Inflammatory macrophage (primary cell): ENCODE data around the gene TIMP1.
"Not testable (repeated sequence)": the region's sequence is repeated elsewhere in the genome, so short reads cannot be mapped to it uniquely, and the experiment has no call there.

Experiments
- DNase-seq, 2 donors: peaks; one replicate each; pipeline ENCODE4 v3.0.0-alpha.2; 2020 to 2022

The TIMP1 gene

DNA sequence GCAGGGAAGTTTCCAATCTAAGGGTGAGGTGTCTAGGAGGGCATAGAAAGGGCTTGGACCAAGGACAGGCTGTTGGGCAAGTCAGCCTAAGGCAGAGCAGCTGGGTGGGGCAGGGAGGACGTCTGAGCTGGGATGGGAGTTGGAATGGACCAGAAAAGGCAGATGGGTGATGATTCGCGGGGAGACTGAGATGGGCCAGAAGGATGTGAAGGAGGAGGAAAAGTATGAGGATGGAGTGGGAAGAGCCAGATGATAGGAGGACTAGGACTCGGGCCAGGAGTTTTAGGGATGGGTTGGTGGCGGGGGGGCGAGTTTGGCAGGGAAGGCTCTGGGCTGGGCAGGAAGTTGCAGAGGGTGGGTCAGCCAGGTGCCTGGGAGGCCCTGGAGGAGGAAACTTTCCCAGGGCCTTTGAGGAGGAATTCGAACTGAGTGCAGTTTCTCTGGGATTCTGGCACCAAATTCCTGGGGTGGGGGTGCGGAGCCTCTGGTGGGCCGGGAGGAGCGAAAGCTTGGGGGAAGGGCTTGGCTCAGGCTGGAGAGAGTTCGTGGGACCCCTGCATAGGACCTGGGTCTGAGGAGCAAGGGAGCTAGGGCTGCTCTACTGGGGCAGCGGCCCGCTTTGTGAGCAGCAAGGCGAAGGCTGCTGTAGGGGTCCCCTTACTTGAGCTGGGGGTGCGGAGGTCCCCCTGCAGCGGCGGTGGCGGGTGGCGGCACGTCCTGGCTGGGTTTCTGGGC, 8.7 kb upstream of the TIMP1 start:
- DNase-seq: no peak

DNA sequence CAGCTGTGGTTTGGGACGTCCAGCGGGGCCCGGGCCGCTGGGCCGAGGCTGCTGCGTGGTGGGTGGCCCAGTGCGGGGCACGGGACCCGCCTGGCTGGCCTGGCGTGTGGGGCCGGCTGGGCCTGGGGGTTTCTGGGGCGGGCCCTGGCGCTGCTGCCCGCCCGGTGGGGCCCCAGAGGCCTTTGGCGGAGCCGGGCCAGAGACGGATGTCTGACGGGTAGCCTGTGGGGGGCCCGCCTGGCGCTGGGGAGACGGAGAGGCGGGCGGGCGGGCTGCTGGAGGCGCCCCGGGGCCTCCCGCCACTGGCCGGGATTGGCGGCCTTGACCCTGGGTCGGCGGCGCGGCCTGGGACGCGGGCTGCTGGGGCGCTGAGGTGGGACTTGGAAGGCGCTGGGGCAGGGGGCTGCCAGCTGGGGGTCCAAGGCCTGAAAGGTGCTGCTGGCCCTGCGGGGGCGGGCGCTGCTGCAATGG, 8.1 kb upstream of the TIMP1 start:
- DNase-seq: no peak

DNA sequence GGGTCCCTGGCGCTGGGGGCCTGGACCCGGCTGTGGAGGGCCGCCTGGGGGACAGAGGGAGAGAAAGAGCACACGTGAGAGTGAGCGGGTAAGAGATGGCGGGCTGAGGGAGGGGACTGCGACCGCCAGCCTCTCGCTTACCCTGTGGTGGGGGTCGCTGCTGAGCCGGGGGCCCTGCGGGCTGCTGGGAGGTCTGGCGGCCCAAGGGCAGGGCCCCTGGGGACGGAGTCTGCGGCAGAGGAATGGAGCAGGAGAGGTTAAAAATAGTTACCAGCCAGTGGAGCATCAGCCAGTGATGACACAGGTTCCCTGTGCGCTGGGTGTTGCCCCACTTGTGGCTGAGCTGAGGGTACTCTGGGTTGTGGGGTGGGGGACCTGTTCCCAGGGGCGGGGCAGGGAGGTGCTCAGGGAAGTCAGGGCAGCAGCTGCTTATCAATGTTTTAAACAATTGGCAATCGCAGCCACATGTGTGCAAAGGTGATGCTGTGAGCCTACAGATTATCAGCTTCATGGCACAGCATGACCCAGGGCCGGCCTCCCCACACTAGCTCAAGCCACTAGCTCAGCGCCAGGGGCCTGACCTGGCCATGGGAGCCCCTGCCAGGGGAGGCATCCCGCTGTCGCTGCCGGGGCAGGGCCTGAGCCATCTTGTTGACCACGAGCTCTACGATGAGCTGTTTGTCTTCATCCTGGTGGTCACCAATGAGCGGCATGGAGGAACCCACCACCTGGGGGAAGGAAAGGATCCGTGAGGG, 7.5 kb upstream of the TIMP1 start:
- DNase-seq: no peak

DNA sequence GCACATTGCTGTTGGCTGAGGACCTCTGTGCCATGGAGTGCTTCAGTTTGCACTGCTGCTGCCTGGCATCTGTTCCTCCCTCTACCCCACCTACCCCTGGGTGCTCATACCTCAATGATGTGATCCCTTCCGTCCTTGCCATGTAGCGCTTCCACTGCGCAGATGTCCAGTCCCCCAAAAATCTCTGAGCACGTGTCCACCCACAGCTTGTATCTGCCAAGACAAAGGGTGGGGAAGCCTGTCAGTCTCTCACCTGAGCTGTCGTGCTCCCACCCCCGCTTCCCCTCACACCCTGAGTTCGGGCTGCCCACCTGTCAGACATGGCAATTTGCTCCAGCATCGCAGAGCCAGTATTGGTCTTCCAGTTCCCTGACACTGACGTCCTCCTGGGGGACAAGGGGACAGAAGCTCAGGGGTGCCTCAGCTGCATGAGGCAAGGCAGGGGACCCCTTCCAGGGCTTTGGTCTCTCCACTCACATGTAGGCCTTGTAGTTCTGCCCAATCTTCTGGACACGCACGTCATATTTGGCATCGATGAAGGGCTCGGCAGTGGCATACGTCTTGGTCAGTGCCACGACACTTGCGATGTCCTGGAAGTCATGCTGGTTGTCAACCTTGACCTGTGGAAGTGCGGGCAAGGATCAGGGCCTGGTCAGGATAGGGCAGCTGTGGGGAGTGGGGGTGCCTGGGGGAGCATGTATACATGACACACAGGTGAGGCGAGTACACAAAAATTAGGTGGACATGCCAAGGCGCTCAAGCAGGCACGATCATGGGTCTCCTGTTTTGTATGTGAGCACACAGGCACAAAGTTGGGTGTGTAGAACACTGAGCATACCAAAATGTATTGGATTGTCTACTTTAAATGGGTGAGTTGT, 6.0 kb upstream of the TIMP1 start:
- DNase-seq: no peak

DNA sequence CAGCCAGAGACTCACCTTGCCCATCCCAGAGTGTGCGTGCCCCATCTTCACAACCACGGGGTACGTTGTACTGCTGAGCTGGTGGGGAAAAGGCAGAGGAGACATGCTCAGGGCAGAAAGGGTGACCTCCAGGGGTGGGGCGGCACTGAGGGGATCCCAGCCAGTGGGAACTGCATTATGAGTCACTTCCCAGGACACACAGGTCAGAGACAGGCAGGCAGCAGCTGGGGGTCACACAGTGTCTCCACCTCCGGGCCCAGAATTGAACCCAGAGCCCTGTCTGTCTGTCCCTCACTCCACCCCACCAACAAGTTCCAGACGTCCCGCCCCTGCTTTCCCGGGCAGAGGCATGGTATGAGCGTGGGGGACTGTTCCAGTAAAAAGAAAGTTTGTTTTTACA, 4.8 kb upstream of the TIMP1 start:
- DNase-seq: no peak

DNA sequence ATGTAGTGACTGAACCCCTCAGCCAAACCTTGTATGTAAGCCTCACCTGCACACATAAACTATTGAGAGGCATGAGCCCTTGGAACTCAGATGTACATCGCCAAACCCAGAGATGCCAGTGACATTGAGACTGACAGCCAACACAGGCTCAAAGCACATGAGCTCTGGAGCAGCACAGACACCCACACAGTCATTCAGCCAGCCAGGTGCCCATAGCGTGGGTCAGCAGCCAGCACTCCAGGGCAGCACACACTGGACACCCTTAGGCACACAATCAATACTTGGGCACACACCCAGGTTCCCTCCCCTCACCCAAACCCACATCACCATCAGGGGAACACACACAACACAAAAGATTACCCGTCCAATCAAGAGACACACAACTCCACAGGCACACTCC, 4.3 kb upstream of the TIMP1 start:
- DNase-seq: no peak

DNA sequence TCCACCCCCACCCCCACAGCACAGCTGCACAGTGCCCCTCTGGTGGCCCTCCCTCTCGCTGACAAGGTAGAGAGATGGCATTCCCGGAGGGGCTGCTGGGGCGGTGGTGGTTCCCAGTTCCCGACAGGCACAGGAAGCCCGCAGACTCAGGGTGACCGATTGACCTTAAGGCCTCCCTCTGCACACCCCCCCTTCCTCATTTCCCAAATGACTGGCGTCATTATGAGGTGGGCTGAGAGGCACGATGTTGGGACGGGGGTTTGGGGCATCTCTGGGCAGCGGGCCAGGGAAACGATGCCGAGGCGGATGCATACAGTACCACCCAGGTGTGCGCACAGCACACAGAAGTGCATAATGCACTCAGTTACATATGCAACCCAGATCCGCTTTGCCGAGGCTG, 3.5 kb upstream of the TIMP1 start:
- DNase-seq: peak; percentile 27 to 55

DNA sequence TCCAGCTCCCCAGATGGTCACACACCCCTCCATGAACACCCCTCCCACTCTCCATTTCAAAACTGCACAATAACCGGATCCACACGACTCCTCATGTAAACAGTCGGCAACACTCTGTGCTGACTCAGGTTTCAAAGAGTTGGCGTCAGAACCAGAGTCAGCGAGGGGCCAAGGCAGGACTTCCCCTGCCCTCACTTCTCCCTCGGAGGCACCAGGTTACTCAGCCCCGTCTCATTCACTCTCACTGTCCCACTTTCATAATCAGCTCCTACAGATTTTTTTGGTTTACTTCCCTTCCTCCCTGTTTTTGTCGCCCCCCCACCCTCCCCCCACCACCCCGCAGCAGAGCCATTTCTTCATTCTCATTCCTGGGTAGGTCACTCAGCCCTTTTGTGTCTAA, 2.7 kb upstream of the TIMP1 start:
- peak; percentile 87 to 93 for DNase-seq

DNA sequence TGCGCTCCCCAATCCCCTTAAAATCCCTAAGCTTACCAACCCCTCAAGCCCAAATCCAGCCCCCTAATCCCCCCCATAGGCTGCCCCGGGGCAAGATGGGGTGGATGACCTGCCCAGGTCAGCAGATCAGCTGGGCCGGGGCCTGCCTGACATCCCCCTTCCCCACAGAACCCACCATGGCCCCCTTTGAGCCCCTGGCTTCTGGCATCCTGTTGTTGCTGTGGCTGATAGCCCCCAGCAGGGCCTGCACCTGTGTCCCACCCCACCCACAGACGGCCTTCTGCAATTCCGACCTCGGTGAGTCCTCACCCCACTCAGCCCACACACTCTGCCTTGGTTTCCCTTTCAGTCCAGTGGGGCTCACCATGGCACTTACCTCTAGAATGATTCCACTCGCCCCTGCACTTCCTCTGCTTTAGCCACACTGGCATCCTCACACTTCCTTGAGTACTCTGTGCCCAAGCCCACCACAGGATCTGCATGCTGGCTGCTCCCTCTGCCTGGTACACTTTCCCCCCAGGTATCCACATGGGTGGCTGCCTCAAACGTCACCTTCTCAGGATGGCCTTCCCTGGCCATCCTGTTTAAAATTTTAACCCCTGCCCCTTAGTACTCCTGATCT, 1.1 kb downstream of the TIMP1 start:
- DNase-seq: no peak

DNA sequence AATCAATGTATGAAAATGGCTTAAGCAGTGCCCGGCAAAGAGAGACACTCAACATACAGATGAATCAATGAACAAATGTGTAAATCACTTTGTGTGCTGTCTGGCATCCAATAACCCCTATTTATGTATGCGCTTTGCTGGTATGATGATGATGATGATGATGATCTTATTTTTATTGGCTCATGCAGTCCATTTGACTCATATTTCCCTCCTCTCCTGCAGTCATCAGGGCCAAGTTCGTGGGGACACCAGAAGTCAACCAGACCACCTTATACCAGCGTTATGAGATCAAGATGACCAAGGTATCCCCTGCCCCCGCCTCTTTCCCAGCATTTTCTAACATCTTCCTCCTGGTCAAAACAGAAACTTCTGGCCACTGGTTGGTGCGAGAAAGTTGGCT, 2.5 kb downstream of the TIMP1 start:
- DNase-seq: no peak

DNA sequence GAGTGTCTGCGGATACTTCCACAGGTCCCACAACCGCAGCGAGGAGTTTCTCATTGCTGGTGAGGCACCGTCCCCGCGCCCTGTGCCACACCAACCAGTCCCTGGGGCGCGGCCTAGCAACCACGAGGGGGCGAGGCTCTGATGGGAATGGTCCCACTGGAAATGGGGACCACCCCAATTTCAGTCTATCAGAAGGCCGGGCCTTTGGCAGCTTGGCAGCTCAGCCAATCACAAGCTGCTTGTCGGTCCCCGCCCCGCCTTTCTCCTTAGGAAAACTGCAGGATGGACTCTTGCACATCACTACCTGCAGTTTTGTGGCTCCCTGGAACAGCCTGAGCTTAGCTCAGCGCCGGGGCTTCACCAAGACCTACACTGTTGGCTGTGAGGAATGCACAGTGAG, 3.0 kb downstream of the TIMP1 start:
- no peak for DNase-seq

DNA sequence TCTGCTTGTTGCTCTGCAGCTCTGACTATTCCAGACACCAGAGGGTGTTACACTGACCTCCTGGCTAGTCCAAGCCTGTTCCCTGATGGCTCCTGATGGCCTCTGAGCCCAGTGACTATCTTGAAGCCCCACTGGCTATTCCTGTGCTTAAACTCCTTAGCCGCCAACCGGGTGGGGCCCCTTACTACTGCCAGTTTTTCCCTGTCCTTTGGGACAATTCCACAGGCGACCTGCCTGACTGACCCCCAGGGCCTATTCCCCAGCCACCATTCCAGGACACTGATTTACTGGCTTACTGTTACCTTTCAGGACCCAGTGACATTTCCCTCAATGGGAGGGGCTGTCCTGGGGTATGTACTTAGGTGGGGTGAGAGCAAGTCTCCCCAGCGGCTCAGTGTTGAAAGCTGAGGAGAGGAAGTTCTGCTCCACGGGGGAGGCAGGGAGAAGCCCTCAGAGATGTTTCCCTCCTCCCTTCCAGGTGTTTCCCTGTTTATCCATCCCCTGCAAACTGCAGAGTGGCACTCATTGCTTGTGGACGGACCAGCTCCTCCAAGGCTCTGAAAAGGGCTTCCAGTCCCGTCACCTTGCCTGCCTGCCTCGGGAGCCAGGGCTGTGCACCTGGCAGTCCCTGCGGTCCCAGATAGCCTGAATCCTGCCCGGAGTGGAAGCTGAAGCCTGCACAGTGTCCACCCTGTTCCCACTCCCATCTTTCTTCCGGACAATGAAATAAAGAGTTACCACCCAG, 4.0 kb downstream of the TIMP1 start:
- no peak for DNase-seq

DNA sequence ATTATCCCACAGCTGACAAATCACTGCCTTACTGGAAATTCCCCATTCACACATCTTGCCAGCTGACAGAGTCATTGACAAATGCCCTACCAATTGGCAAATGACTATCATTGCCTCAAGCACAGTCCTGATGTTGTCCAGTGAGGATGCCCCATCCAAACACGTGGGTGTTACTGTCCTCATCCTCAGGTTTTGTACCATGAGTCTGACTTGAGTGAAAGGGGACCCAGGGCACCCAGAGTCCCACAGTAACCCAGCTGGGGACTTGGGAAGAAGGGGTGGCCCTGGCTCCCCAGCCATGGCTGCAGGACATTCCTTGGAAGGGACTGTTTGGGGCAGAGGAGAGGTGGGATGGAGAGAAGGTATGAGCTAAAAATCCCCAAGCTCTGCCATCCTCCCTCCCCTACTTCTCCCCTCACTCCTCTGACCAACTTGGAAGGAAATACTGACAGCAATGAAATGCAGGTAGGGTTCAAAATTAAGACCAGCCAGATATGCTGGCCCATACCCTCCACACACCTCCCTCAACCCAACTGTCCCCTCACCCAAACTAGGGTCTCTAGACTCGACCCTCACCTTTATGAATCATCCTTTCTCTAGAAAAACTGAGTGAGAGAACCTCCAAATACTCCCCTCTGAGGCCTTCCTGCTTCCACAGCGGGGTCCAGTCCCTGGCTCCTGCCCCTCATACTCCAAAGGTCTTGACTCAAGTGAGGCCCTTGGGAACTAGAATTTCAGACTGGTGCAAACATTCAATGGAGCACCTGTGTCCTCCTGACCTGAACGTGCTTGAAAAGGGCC, 5.1 kb downstream of the TIMP1 start:
- DNase-seq: peak in 1 of 2 donors; percentile 9

DNA sequence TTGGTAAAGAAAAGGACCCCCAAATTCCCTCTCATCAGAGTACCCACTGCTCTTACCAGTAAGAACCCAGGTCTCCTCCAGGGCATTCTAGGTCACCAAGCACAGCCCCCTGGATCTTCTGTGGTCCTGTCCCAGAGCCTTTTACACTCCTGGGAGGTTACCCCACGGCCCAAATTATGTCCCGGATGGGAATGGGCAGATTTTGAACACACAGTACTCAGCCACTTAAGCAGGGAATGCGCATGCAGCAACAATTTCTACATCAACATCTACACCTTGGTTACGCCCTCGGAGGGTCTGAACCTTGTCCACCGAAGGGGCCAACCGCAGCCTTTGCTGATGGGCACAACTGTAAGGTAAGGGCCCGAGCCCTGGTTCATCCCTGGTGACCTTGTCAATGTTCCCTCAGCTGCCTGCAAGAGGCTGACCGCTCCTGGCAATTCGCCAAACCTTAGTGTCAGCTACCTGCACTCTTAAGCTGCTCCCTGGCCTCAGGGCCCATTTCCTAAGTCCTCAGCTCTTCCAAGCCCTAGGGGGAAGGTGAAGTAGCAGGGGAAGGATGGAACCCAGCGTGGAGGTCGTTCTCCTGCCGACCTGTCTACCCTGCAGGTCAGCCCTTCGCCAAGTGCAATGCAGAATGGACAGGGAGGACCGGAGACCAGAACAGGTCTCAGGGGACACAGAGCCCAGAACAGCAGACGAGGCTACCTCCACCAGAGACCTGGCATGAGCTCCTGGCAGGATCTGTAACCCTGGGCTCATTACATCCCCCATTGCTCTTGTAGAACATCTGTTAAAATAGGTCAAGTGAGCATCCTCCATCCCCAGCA, 5.9 kb downstream of the TIMP1 start:
- DNase-seq: no peak

DNA sequence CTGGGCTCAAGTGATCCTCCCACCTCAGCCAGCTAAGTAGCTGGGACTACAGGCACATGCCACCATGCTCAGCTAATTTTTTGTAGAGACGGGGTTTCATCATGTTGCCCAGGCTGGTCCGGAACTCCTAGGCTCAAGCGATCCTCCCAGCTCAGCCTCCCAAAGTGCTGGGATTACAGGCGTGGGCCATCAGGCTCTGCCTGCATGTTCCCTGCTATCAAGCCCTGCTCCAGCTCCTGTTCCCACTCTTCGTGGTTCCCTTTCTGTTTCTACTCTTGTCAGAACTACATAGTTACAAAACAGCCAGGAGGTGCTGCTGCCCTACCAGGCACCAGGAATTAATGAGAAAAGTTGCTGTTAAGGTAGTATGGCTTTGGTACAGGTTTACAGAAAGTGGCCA, 8.7 kb downstream of the TIMP1 start:
- peak; percentile 9 to 15 for DNase-seq

DNA sequence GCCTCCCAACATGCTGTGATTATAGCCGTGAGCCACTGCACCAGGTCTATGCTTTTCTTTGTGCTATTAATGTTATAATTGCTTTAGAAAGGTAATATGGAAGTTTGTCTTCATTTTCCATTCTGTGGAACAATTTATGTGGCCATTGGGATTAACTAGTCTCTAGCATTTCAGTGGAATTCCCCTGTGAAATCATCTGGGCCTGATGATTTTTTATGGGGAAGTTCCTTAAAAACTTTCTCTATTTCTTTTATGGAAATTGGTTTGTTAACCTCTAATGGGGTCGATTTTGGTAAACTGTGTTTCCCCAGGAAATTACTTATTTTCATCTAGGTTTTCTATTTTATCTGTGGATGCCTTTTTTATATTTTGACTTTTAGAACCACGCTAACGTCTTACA, 11.3 kb downstream of the TIMP1 start:
- DNase-seq: no peak

DNA sequence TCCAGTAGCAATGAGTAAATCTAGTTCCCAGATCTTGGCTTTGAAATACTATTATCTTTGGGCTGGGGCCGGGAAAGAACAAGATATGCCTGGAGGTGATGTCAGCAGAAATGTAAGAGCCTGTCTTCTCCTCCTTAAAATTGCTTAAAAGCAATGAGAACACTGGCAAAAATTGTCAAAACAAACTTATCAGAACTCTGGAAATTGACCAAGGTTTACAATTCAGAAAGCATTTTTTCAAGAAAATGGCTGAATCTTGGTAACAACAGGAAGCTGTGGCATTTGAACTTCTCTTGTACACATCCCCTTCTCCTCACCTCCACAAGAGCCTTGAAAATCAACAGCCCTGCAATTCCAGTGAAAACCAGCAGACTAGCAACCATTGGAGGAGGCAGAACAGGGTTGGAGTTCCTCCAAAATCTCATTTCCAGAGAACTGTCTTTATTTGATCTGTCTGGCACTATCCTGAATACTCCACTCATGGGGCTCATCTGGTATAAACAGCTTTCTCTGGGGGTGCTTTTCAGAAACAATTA, 13.5 kb downstream of the TIMP1 start:
- DNase-seq: no peak

DNA sequence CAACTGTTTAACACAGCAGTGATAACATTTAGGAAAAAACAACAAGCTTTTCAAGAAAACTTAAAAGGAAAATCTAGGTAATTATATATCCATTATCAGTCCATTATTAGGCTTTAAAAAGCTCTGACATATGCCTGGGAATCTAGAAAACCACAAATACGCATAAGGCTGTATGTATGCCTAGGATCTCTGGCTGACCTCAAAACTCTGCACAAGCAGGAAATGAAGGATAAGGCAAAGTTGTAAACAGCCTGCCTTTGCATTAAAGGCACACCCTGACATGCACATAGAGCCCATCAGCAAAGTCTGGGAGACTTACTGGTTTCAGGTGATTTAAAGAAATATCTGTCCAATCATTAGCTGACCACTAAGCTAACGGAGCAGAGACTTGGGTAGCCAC, 14.0 kb downstream of the TIMP1 start:
- no peak for DNase-seq

DNA sequence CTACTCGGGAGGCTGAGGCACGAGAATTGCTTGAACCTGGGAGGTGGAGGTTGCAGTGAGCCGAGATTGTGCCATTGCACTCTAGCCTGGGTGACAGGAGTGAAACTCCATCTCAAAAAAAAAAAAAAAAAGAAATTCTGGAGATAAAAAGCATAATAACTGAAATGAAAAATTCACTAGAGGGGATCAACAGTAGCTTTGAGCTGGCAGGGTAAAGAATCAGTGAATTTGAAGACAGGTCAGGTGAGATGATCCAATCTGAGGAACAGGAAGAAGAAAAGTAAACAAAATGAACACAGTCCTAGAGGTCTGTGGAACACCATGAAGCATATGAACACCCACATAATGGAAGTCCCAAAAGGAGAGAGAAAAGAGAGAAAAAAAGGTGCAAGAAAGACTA, 15.0 kb downstream of the TIMP1 start:
- DNase-seq: no peak

DNA sequence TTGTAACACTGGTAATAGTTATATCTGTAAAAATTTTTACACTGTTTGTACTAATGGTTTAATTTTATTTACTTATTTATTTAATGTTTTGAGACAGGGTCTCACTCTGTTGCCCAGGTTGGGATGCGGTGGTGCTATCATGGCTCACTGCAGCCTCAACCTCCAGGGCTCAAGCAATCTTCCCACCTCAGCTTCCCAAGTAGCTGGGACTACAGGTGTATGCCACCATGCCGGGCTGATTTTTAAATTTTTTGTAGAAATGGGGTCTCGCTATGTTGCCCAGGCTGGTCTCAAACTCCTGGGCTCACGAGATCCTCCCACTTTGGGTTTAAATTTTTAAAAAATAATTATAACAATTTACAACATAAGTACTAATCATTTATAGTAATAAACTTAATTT, 20.9 kb downstream of the TIMP1 start:
- DNase-seq: not testable (repeated sequence)
